Activated CD4-positive, alpha-beta T cell treated with anti-CD3 and anti-CD28 coated beads, Interleukin-2, amount 50 U/mL, for 24 hours (primary cell): ENCODE measurements around the gene NELFA.
A peak's percentile ranks its signal among the peaks of the same experiment; 100 is the strongest.

Experiments
- DNase-seq, 2 donors: peaks; one replicate each; pipeline ENCODE4 v3.0.0-alpha.2; 2020; ENCODE audit warnings: low read depth in 1 of 2, low spot score in 1 of 2

NELFA gene

GRCh38 chr4:2008921-2009650 is at the start of gene NELFA:
Gene NELFA, minus strand, starts transcription at chr4:2008974. Its CDS starts 15 bp downstream, at chr4:2008959.
- peak; percentile 91 to 93 for DNase-seq

GRCh38 chr4:2057382-2058065 is 48.8 kb upstream of the NELFA start:
- no peak for DNase-seq

- no peak for DNase-seq
Measured at GRCh38 chr4:2054217-2054616, 45.4 kb upstream of the NELFA start.

GRCh38 chr4:2051086-2051485 is 42.3 kb upstream of the NELFA start:
- no peak for DNase-seq

GRCh38 chr4:2049811-2050210 is 41.0 kb upstream of the NELFA start:
- DNase-seq: no peak

- DNase-seq: no peak
Measured at GRCh38 chr4:2049381-2049780, 40.6 kb upstream of the NELFA start.

- DNase-seq: no peak
Measured at GRCh38 chr4:2048831-2049230, 40.1 kb upstream of the NELFA start.

GRCh38 chr4:2047781-2048581 is 39.2 kb upstream of the NELFA start:
- DNase-seq: no peak

GRCh38 chr4:2047031-2047660 is 38.4 kb upstream of the NELFA start:
- DNase-seq: no peak

GRCh38 chr4:2046031-2046961 is 37.5 kb upstream of the NELFA start:
- no peak for DNase-seq

GRCh38 chr4:2045518-2045951 is 36.8 kb upstream of the NELFA start:
- no peak for DNase-seq

GRCh38 chr4:2044542-2045517 is 36.1 kb upstream of the NELFA start:
- DNase-seq: no peak

GRCh38 chr4:2044119-2044485 is 35.3 kb upstream of the NELFA start:
- no peak for DNase-seq

GRCh38 chr4:2043396-2044118 is 34.8 kb upstream of the NELFA start:
- DNase-seq: no peak

GRCh38 chr4:2042947-2043395 is 34.2 kb upstream of the NELFA start:
- no peak for DNase-seq

- DNase-seq: no peak
Measured at GRCh38 chr4:2042204-2042946, 33.6 kb upstream of the NELFA start.

GRCh38 chr4:2041239-2042130 is 32.7 kb upstream of the NELFA start:
- peak; percentile 80 to 85 for DNase-seq
